ENCODE measurements around the gene LRFN3. TPM values are rescaled to one million over a fixed set of nuclear protein-coding genes. Genes with fewer than 3 reads are reported as not detected.

Gene LRFN3
- total and polyA plus RNA-seq, 2 donors (not counting 1 experiment from before 2014, with no cell fraction given) = 0.79 to 1.6 TPM

- peak overlapping the region; percentile 48 for H3K9ac ChIP-seq (ENCODE audit: low read length)
- Mint-ChIP-seq H3K9me3 (ENCODE audit: insufficient read depth) (no peaks in the 10 kb centered on the region), H3K4me3 (peak overlapping the region; percentile 45), H3K4me1 (peaks cover 9% of the 10 kb centered on the region), H3K27ac (no peak overlapping the region), H3K27me3 (peaks cover 17% of the 10 kb centered on the region)
- no peaks in the 10 kb centered on the region for H3K36me3 ChIP-seq (replicated peaks in 1 of 2; ENCODE audit: control extremely low read depth in 1 of 2, control insufficient read depth in 1 of 2, extremely low read depth in 1 of 2, insufficient read depth in 2 of 2, low read length in 1 of 2)
- CTCF ChIA-PET = interaction anchor here (0.6 to 1.3 kb wide), 7 partner anchors 10 to 375 kb away, joined by 3 to 5 read pairs (median 4); no protein-coding TSS in a partner anchor
- ATAC-seq (ENCODE audit: low read depth) (peak; percentile 87), DNase-seq (peak; percentile 79)
- no peak for TF ChIP-seq EZH2 (IDR thresholded peaks at IDR 0.05; ENCODE audit: borderline replicate concordance, insufficient read depth, low read depth, low read length, poor library complexity, severe bottlenecking)
- peak; percentile 56 for TF ChIP-seq CTCF (IDR thresholded peaks at IDR 0.05)
- POLR2A ChIA-PET = interaction anchor here (0.6 to 1.0 kb wide), 2 partner anchors 15 to 211 kb away, joined by 3 to 7 read pairs; no protein-coding TSS in a partner anchor
- H3K4me2 ChIP-seq (replicated peaks; ENCODE audit: low read depth, low read length, poor library complexity, severe bottlenecking) = peak overlapping the region; percentile 89
- H3K79me2 ChIP-seq (ENCODE audit: control insufficient read depth, insufficient read depth, low read length) = no peaks in the 10 kb centered on the region
- peaks cover 0 to 28% (median 12%) of the 10 kb centered on the region in 4 experiments for H3K27me3 ChIP-seq (replicated peaks in 1 of 4; ENCODE audit: control extremely low read depth in 1 of 4, control insufficient read depth in 3 of 4, insufficient read depth in 4 of 4, low read length in 3 of 4)
- WGBS (ENCODE audit: insufficient coverage) = 15% methylated on average over 97 of the region's 97 CpGs
- H3K9me3 ChIP-seq (ENCODE audit: control extremely low read depth in 1 of 3, control insufficient read depth in 2 of 3, insufficient read depth in 1 of 3, low read length in 2 of 3) = peaks cover 0 to 7% (median 0%) of the 10 kb centered on the region in 3 donors
- H3K4me1 ChIP-seq (ENCODE audit: control insufficient read depth in 2 of 2, insufficient read depth in 2 of 2, low read length in 2 of 2) = peaks cover 13 to 20% of the 10 kb centered on the region in 2 donors
- intact Hi-C loops (cut with micrococcal nuclease) = no loop called here
- no peak overlapping the region for H3K27ac ChIP-seq (ENCODE audit: low read length in 2 of 2)
- peak overlapping the region in 3 of 5 experiments; percentile 25 to 50 (median 42) for H3K4me3 ChIP-seq (ENCODE audit: control extremely low read depth in 1 of 5, extremely low read depth in 1 of 5, insufficient read depth in 1 of 5, low read depth in 2 of 5, low read length in 4 of 5)
- peak overlapping the region; percentile 82 for H2AFZ ChIP-seq (ENCODE audit: insufficient read depth, low read depth, low read length, poor library complexity, severe bottlenecking)
- H4K20me1 ChIP-seq (ENCODE audit: control insufficient read depth, insufficient read depth, low read length, poor library complexity, severe bottlenecking) = no peaks in the 10 kb centered on the region
Measured at GRCh38 chr19:35959040-35959967, 23.1 kb downstream of the LRFN3 start.

- ChIA-PET CTCF (no interaction called here), POLR2A (no interaction called here)
- H3K9me3 Mint-ChIP-seq (ENCODE audit: insufficient read depth) = no peaks in the 10 kb centered on the region
- Histone ChIP-seq H4K20me1 (ENCODE audit: control insufficient read depth, insufficient read depth, low read length, poor library complexity, severe bottlenecking) (no peaks in the 10 kb centered on the region), H3K27me3 (replicated peaks in 1 of 4; ENCODE audit: control extremely low read depth in 1 of 4, control insufficient read depth in 3 of 4, insufficient read depth in 4 of 4, low read length in 3 of 4) (peaks cover 0 to 28% (median 12%) of the 10 kb centered on the region in 4 experiments), H3K4me1 (ENCODE audit: control insufficient read depth in 2 of 2, insufficient read depth in 2 of 2, low read length in 2 of 2) (peaks cover 13 to 20% of the 10 kb centered on the region in 2 donors), H3K9ac (ENCODE audit: low read length) (peak overlapping the region; percentile 48), H2AFZ (ENCODE audit: insufficient read depth, low read depth, low read length, poor library complexity, severe bottlenecking) (peak overlapping the region; percentile 82), H3K9me3 (ENCODE audit: control extremely low read depth in 1 of 3, control insufficient read depth in 2 of 3, insufficient read depth in 1 of 3, low read length in 2 of 3) (peaks cover 0 to 7% (median 0%) of the 10 kb centered on the region in 3 donors), H3K4me2 (replicated peaks; ENCODE audit: low read depth, low read length, poor library complexity, severe bottlenecking) (peak overlapping the region; percentile 89), H3K79me2 (ENCODE audit: control insufficient read depth, insufficient read depth, low read length) (no peaks in the 10 kb centered on the region), H3K36me3 (replicated peaks in 1 of 2; ENCODE audit: control extremely low read depth in 1 of 2, control insufficient read depth in 1 of 2, extremely low read depth in 1 of 2, insufficient read depth in 2 of 2, low read length in 1 of 2) (no peaks in the 10 kb centered on the region), H3K27ac (ENCODE audit: low read length in 2 of 2) (no peak overlapping the region), H3K4me3 (ENCODE audit: control extremely low read depth in 1 of 5, extremely low read depth in 1 of 5, insufficient read depth in 1 of 5, low read depth in 2 of 5, low read length in 4 of 5) (peak overlapping the region in 1 of 5 experiments; percentile 50)
- peaks cover 9% of the 10 kb centered on the region for H3K4me1 Mint-ChIP-seq
- H3K27ac Mint-ChIP-seq = no peak overlapping the region
- H3K4me3 Mint-ChIP-seq = peak overlapping the region; percentile 45
- TF ChIP-seq CTCF (IDR thresholded peaks at IDR 0.05) (no peak), EZH2 (IDR thresholded peaks at IDR 0.05; ENCODE audit: borderline replicate concordance, insufficient read depth, low read depth, low read length, poor library complexity, severe bottlenecking) (no peak)
- ATAC-seq (ENCODE audit: low read depth) = no peak
- intact Hi-C loops (cut with micrococcal nuclease) = no loop called here
- no peak for DNase-seq
- peaks cover 17% of the 10 kb centered on the region for H3K27me3 Mint-ChIP-seq
- 21% methylated on average over 11 of the region's 20 CpGs for WGBS (ENCODE audit: insufficient coverage)
Measured at GRCh38 chr19:35959968-35960320, 23.8 kb downstream of the LRFN3 start.
